PFSK-1 (cell line): Measurements from ENCODE around the gene TNP2.

ENCODE experiments used
- FOXP2 ChIP-seq: optimal IDR thresholded peaks from 2 replicates; pipeline ENCODE3; 2011; ENCODE audit warnings: borderline replicate concordance, control low read depth, inconsistent platforms; ENCODE audit not compliant: insufficient read depth; ENCODE audit errors: extremely low read length, extremely low read depth
- POLR2AphosphoS5 ChIP-seq: IDR thresholded peaks from 2 replicates; pipeline ENCODE4 v1.6.1; 2012; ENCODE audit warnings: low read depth, mild to moderate bottlenecking, control low read depth, low read length, moderate library complexity
- SIN3A ChIP-seq: IDR thresholded peaks from 2 replicates; pipeline ENCODE4 v1.6.1; 2012; ENCODE audit warnings: mild to moderate bottlenecking, low read length, moderate library complexity, borderline replicate concordance; ENCODE audit not compliant: insufficient read depth
- TAF1 ChIP-seq: IDR thresholded peaks from 2 replicates; pipeline ENCODE4 v1.6.1; 2012; ENCODE audit warnings: low read length, control low read depth, borderline replicate concordance; ENCODE audit not compliant: insufficient read depth
- TF ChIP-seq, protein P1 (sequence below), 2 experiments: IDR thresholded peaks; 2 replicates each; pipeline versions ENCODE4 v1.6.1 to v1.8.0; 2011 to 2012; ENCODE audit warnings: low read depth in 2 of 2, low read length in 2 of 2, control low read depth in 1 of 2, inconsistent platforms in 1 of 2, mild to moderate bottlenecking in 1 of 2, moderate library complexity in 1 of 2; ENCODE audit not compliant: insufficient read depth in 1 of 2

The TNP2 gene

DNA sequence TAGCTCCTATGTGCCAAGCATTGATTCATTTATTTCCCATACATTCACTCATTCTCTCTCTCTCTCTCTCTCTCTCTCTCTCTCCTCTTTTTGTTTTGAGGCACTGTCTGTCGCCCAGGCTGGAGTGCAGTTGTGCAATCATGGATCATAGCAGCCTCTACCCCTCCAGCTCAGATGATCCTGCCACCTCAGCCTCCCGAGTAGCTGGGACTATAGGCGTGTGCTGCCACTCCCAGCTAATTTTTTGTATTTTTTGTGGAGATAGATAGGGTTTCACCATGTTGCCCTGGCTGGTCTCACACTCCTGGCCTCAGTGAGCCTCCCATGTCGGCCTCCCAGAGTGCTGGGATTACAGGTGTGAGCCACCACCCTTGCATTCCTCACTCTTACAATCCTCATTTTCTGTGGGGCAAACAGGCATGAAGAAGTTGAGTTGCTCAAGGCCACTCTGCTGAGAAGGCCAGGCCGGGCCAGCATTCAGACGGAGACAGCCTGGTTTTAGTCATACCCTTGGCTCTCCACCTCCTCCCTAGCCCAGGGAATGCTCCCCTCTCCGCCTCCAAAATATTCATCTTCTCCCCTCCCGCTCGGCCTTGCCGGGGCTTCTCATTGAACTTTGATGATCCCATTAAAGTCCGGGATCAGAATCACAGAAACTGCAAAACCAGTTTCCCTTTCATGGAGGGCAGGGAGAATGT, 7.9 kb upstream of the TNP2 start:
- no peak for TF ChIP-seq TAF1
- TF ChIP-seq FOXP2, result no peak
- no peak for TF ChIP-seq SIN3A
- no peak for TF ChIP-seq POLR2AphosphoS5
- TF ChIP-seq, protein P1, sequence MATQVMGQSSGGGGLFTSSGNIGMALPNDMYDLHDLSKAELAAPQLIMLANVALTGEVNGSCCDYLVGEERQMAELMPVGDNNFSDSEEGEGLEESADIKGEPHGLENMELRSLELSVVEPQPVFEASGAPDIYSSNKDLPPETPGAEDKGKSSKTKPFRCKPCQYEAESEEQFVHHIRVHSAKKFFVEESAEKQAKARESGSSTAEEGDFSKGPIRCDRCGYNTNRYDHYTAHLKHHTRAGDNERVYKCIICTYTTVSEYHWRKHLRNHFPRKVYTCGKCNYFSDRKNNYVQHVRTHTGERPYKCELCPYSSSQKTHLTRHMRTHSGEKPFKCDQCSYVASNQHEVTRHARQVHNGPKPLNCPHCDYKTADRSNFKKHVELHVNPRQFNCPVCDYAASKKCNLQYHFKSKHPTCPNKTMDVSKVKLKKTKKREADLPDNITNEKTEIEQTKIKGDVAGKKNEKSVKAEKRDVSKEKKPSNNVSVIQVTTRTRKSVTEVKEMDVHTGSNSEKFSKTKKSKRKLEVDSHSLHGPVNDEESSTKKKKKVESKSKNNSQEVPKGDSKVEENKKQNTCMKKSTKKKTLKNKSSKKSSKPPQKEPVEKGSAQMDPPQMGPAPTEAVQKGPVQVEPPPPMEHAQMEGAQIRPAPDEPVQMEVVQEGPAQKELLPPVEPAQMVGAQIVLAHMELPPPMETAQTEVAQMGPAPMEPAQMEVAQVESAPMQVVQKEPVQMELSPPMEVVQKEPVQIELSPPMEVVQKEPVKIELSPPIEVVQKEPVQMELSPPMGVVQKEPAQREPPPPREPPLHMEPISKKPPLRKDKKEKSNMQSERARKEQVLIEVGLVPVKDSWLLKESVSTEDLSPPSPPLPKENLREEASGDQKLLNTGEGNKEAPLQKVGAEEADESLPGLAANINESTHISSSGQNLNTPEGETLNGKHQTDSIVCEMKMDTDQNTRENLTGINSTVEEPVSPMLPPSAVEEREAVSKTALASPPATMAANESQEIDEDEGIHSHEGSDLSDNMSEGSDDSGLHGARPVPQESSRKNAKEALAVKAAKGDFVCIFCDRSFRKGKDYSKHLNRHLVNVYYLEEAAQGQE (IDR thresholded peaks at IDR 0.05; ENCODE audit: insufficient read depth in 1 of 2, low read depth in 2 of 2, low read length in 2 of 2), result no peak

DNA sequence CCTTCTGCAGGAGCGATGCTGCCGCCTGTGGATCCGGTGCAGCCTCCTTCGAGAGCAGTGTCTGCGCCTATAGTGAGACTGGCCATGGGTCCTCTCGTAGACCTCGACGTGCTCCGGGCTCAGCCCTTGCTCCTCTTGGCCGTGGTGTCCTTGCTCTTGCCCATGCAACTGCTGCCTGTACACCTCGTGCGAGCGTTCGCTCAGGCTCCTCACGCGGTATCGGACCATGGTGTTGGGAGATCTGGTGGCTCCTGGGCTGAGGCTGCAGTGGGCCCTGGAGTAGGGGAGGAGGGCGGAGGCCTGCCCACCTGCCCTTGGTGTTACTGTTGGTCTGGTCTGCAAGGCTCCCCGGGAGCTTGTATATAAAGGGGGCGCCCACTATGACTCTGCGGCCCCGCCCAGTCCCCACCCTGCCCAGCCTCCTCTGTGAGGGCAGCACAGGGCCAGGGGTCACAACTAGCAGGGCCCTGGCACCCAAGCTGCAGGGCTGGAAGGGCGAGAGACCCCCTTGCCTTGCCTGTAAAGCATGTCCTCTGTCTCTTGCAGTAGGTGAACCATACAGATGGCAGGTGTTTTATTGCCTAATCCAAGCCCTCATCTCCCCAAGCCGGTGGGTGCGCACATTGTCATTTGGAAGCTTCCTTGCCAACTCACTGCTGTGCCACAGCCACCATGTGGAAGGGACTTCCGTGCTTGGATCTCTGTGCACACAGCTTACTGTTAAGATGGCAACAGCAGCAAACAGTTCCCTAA, 7.2 kb upstream of the TNP2 start, which contains the start of gene PRM2:
Gene PRM2, minus strand, starts transcription at position 338 of the 753 bp plus-strand sequence. Its CDS starts 110 bp downstream, at position 228.
- TF ChIP-seq, protein P1 (IDR thresholded peaks at IDR 0.05; ENCODE audit: insufficient read depth in 1 of 2, low read depth in 2 of 2, low read length in 2 of 2), result no peak
- TF ChIP-seq SIN3A (no peak), FOXP2 (no peak), POLR2AphosphoS5 (no peak), TAF1 (no peak)

DNA sequence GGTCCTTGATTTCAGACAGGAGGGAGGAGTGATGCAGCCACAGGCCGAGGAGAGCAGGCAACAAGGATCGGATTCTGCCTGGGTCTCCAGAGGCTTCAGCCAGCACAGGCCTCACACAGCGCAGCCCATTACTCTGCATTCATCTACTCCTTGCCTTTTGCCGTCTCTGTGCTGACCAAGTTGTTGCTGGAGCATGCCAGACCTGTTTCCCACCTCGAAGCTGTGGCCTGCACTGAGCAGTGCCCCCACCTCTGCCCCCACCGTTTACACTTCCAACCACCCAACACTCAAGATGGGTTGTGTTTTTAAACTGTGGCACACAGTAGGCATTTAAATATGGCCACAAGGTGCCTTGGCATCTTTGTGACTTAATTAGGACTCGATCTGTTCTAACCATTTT, 5.8 kb upstream of the TNP2 start:
- no peak for TF ChIP-seq FOXP2
- TF ChIP-seq, protein P1 (IDR thresholded peaks at IDR 0.05; ENCODE audit: insufficient read depth in 1 of 2, low read depth in 2 of 2, low read length in 2 of 2), result no peak
- no peak for TF ChIP-seq SIN3A
- no peak for TF ChIP-seq POLR2AphosphoS5

DNA sequence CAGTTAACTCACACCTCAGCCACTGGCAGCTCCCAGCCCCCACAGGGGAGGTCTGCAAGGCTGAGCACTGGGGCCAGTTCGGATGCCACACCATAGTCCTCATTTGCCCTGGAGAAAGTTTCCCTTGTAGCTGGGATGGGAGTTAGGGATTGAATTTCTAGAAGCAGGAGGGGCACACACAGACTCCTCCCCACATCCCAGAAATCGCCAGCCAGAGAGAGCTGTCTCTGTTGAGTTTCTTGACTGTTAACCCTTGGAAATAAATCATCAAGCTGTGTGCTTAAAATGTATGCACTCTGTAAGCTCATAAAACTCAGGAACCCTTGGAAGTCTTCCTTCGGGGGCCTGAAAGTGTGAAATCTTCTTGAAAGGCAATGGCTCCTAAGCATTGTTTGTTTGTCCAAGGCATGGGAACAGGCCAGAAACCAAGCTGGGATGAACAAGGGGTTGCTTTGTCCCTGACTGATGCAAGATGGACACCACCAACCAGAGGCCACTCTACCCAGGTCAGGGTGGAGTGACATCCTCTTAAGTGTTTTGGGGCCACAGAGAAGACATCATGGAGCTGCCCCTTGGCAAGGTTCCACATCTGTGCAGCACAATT, 4.7 kb upstream of the TNP2 start:
- TF ChIP-seq FOXP2 (no peak), POLR2AphosphoS5 (no peak), TAF1 (no peak), SIN3A (no peak)
- TF ChIP-seq, protein P1 (IDR thresholded peaks at IDR 0.05; ENCODE audit: insufficient read depth in 1 of 2, low read depth in 2 of 2, low read length in 2 of 2), result no peak
